ENCODE data around the gene TNN. TPM values are rescaled to one million over a fixed set of nuclear protein-coding genes. Genes with fewer than 3 reads are reported as not detected.
"Not testable (repeated sequence)": the region's sequence is repeated elsewhere in the genome, so short reads cannot be mapped to it uniquely, and the experiment has no call there.

The TNN gene
- polyA plus RNA-seq, 1 donor from 2014 or later = not detected

DNA sequence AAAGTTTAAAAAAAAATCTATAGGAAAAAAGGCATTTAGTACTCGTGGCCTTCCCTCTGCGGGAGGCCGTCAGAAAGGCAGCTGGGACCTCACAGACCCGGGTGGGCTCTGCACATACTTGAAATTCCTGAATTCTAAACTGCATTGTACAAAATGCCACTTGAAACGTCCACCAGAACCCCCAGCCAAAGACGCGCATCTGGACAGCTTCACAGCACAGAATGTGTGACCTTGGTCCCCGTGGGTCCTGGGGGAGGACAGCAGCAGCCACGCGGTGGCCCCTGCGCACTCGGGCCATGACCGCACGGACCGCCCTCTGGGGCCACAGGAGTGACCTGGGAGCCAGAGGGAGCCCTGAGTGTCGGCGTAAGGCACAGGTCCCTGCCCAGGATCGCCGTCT is 23.8 kb upstream of the TNN start:
- no peak overlapping the region for H2AFZ ChIP-seq (ENCODE audit: low read depth, low read length)
- H3K79me2 ChIP-seq (replicated peaks; ENCODE audit: insufficient read depth, low read length) = no peaks in the 10 kb centered on the region
- H3K27ac ChIP-seq (ENCODE audit: low read length) = no peak overlapping the region
- no peaks in the 10 kb centered on the region for H3K27me3 ChIP-seq (ENCODE audit: insufficient read depth, low read depth, low read length)
- H3K9me2 ChIP-seq (ENCODE audit: insufficient read depth, low read length) = no peaks in the 10 kb centered on the region
- H3K9me3 ChIP-seq (ENCODE audit: low read length) = no peaks in the 10 kb centered on the region
- no peak overlapping the region for H3K4me3 ChIP-seq (ENCODE audit: low read length)
- no peaks in the 10 kb centered on the region for H3F3A ChIP-seq (ENCODE audit: insufficient read depth, low read length, poor library complexity, severe bottlenecking)
- no peak for TF ChIP-seq MXI1 (conservative IDR thresholded peaks at IDR 0.05; ENCODE audit: poor library complexity, severe bottlenecking)
- TF ChIP-seq, protein P1, sequence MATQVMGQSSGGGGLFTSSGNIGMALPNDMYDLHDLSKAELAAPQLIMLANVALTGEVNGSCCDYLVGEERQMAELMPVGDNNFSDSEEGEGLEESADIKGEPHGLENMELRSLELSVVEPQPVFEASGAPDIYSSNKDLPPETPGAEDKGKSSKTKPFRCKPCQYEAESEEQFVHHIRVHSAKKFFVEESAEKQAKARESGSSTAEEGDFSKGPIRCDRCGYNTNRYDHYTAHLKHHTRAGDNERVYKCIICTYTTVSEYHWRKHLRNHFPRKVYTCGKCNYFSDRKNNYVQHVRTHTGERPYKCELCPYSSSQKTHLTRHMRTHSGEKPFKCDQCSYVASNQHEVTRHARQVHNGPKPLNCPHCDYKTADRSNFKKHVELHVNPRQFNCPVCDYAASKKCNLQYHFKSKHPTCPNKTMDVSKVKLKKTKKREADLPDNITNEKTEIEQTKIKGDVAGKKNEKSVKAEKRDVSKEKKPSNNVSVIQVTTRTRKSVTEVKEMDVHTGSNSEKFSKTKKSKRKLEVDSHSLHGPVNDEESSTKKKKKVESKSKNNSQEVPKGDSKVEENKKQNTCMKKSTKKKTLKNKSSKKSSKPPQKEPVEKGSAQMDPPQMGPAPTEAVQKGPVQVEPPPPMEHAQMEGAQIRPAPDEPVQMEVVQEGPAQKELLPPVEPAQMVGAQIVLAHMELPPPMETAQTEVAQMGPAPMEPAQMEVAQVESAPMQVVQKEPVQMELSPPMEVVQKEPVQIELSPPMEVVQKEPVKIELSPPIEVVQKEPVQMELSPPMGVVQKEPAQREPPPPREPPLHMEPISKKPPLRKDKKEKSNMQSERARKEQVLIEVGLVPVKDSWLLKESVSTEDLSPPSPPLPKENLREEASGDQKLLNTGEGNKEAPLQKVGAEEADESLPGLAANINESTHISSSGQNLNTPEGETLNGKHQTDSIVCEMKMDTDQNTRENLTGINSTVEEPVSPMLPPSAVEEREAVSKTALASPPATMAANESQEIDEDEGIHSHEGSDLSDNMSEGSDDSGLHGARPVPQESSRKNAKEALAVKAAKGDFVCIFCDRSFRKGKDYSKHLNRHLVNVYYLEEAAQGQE (IDR thresholded peaks at IDR 0.05; ENCODE audit: borderline replicate concordance) = no peak
- no peak overlapping the region for H3K9ac ChIP-seq (ENCODE audit: low read length)
- no peaks in the 10 kb centered on the region for H4K20me1 ChIP-seq (ENCODE audit: insufficient read depth)
- H3K36me3 ChIP-seq (ENCODE audit: insufficient read depth, low read length) = no peaks in the 10 kb centered on the region
- H3K4me2 ChIP-seq (ENCODE audit: low read length) = no peak overlapping the region

DNA sequence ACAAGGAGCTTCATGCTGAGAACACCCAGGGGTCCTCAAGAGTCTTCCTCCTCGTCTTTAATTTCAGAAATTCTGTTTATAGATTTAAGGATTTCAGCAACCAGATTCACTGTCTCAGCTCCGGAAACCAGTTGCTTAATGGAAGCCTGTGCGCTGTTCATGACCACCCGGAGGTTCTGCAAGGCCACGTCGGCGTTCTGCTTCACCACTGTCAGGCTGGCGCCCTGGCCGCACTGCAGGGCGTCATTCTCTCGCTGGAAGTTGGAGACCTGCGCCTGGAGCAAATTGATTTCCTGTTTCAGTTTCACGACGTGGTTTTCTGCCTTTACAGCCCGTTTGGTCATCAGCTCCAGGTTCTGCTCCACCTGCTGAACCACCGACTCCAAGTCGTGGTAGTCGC is 23.0 kb upstream of the TNN start:
- H2AFZ ChIP-seq (ENCODE audit: low read depth, low read length); H4K20me1 ChIP-seq (ENCODE audit: insufficient read depth); H3K9me2 ChIP-seq (ENCODE audit: insufficient read depth, low read length); H3K9me3 ChIP-seq (ENCODE audit: low read length); H3K9ac ChIP-seq (ENCODE audit: low read length); H3K4me3 ChIP-seq (ENCODE audit: low read length); H3K27me3 ChIP-seq (ENCODE audit: insufficient read depth, low read depth, low read length); H3K4me2 ChIP-seq (ENCODE audit: low read length); H3K27ac ChIP-seq (ENCODE audit: low read length); H3K36me3 ChIP-seq (ENCODE audit: insufficient read depth, low read length); H3K79me2 ChIP-seq (replicated peaks; ENCODE audit: insufficient read depth, low read length); H3F3A ChIP-seq (ENCODE audit: insufficient read depth, low read length, poor library complexity, severe bottlenecking): not testable (repeated sequence)

DNA sequence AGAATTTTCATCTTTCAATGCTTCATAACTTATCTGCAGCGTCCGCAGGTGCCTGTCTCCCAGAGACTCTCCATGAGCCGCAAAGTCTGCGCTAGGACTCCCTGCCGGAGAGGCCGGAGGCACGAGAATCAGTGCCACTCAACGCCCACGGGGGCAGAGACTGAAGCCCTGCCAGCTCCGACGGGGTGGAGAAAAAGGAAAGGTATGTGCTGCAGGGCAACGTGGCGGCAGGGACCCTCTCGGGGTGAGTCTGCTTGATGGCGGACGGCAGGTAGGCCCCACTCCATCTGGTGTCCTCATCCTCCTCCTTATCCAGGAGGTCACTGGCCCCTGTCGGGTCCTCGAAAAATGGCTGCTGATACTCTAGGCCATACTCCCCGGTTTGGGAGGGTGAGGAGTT is 22.5 kb upstream of the TNN start:
- Histone ChIP-seq H3K36me3 (ENCODE audit: insufficient read depth, low read length) (no peaks in the 10 kb centered on the region), H3K27me3 (ENCODE audit: insufficient read depth, low read depth, low read length) (no peaks in the 10 kb centered on the region), H3K4me2 (ENCODE audit: low read length) (no peak overlapping the region), H3K27ac (ENCODE audit: low read length) (no peak overlapping the region), H3K4me3 (ENCODE audit: low read length) (no peak overlapping the region), H3K9me3 (ENCODE audit: low read length) (no peaks in the 10 kb centered on the region), H3K9ac (ENCODE audit: low read length) (no peak overlapping the region), H3K79me2 (replicated peaks; ENCODE audit: insufficient read depth, low read length) (no peaks in the 10 kb centered on the region), H3F3A (ENCODE audit: insufficient read depth, low read length, poor library complexity, severe bottlenecking) (no peaks in the 10 kb centered on the region), H4K20me1 (ENCODE audit: insufficient read depth) (no peaks in the 10 kb centered on the region), H2AFZ (ENCODE audit: low read depth, low read length) (no peak overlapping the region), H3K9me2 (ENCODE audit: insufficient read depth, low read length) (no peaks in the 10 kb centered on the region)
- no peak for TF ChIP-seq EP300 (conservative IDR thresholded peaks at IDR 0.05; ENCODE audit: poor library complexity, severe bottlenecking)

DNA sequence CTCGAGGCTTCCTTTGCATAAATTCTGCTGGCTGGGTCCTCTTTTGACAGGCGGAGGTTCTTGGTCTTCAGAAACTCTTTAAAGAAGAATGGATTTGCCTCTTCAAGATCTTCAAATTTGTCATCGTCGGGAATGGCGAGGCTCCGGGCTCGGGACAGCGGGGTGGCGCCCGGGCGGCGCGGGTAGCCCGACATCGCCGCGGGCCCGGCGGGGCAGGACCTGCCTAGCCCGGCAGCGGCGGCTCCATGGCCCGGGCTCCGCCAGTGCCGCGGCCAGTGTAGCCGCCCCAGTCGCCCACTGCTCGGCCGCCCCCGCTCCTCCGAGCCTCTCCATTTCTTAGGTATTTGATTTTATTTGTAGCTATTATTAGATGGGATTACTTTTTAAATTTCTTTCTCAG is 22.1 kb upstream of the TNN start:
- Histone ChIP-seq H3K4me3 (ENCODE audit: low read length) (no peak overlapping the region), H3K27me3 (ENCODE audit: insufficient read depth, low read depth, low read length) (no peaks in the 10 kb centered on the region), H3K9ac (ENCODE audit: low read length) (no peak overlapping the region), H3K9me3 (ENCODE audit: low read length) (no peaks in the 10 kb centered on the region), H3K27ac (ENCODE audit: low read length) (no peak overlapping the region), H3K36me3 (ENCODE audit: insufficient read depth, low read length) (no peaks in the 10 kb centered on the region), H3K9me2 (ENCODE audit: insufficient read depth, low read length) (no peaks in the 10 kb centered on the region), H2AFZ (ENCODE audit: low read depth, low read length) (no peak overlapping the region), H3K79me2 (replicated peaks; ENCODE audit: insufficient read depth, low read length) (no peaks in the 10 kb centered on the region), H4K20me1 (ENCODE audit: insufficient read depth) (no peaks in the 10 kb centered on the region), H3F3A (ENCODE audit: insufficient read depth, low read length, poor library complexity, severe bottlenecking) (no peaks in the 10 kb centered on the region), H3K4me2 (ENCODE audit: low read length) (no peak overlapping the region)
- no peak for TF ChIP-seq RAD21 (conservative IDR thresholded peaks at IDR 0.05)
- TF ChIP-seq POLR2AphosphoS5 (IDR thresholded peaks at IDR 0.05) = no peak
- TF ChIP-seq, protein P2, sequence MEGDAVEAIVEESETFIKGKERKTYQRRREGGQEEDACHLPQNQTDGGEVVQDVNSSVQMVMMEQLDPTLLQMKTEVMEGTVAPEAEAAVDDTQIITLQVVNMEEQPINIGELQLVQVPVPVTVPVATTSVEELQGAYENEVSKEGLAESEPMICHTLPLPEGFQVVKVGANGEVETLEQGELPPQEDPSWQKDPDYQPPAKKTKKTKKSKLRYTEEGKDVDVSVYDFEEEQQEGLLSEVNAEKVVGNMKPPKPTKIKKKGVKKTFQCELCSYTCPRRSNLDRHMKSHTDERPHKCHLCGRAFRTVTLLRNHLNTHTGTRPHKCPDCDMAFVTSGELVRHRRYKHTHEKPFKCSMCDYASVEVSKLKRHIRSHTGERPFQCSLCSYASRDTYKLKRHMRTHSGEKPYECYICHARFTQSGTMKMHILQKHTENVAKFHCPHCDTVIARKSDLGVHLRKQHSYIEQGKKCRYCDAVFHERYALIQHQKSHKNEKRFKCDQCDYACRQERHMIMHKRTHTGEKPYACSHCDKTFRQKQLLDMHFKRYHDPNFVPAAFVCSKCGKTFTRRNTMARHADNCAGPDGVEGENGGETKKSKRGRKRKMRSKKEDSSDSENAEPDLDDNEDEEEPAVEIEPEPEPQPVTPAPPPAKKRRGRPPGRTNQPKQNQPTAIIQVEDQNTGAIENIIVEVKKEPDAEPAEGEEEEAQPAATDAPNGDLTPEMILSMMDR (IDR thresholded peaks at IDR 0.05; ENCODE audit: poor library complexity, severe bottlenecking) = no peak
- no peak for TF ChIP-seq EP300 (conservative IDR thresholded peaks at IDR 0.05; ENCODE audit: poor library complexity, severe bottlenecking)
- no peak for TF ChIP-seq TAF1 (IDR thresholded peaks at IDR 0.05; ENCODE audit: low read depth)
- TF ChIP-seq SMC3 (conservative IDR thresholded peaks at IDR 0.05; ENCODE audit: poor library complexity) = no peak
- TF ChIP-seq, protein P1 (IDR thresholded peaks at IDR 0.05; ENCODE audit: borderline replicate concordance) = no peak
- no peak for TF ChIP-seq MXI1 (conservative IDR thresholded peaks at IDR 0.05; ENCODE audit: poor library complexity, severe bottlenecking)
- TF ChIP-seq EZH2 (IDR thresholded peaks at IDR 0.05; ENCODE audit: borderline replicate concordance, insufficient read depth, low read length, poor library complexity, severe bottlenecking) = no peak
